ENCODE results near the gene MAPK6.

Gene MAPK6

GRCh38 chr15:52010633-52011595 is 8.1 kb upstream of the MAPK6 start:
- DNase-seq, result peak in 1 of 5 donors; percentile 62

- no peak for DNase-seq
Measured at GRCh38 chr15:52011711-52012144, 7.3 kb upstream of the MAPK6 start.

- DNase-seq, result no peak
Measured at GRCh38 chr15:52012210-52012609, 6.8 kb upstream of the MAPK6 start.

- DNase-seq, result peak in 1 of 5 donors; percentile 77
Measured at GRCh38 chr15:52013151-52013791, 5.7 kb upstream of the MAPK6 start.

- DNase-seq, result no peak
Measured at GRCh38 chr15:52014616-52015015, 4.4 kb upstream of the MAPK6 start.

- DNase-seq, result no peak
Measured at GRCh38 chr15:52016316-52016715, 2.7 kb upstream of the MAPK6 start.

- DNase-seq, result no peak
Measured at GRCh38 chr15:52018244-52018643, 775 bp upstream of the MAPK6 start.

GRCh38 chr15:52019394-52020220 is 588 bp downstream of the MAPK6 start:
- peak; percentile 35 to 76 (median 50) for DNase-seq

- DNase-seq, result no peak
Measured at GRCh38 chr15:52020221-52021085, 1.4 kb downstream of the MAPK6 start.

GRCh38 chr15:52021128-52021671 is 2.2 kb downstream of the MAPK6 start:
- DNase-seq, result peak; percentile 24 to 85 (median 35)

GRCh38 chr15:52021892-52022540 is 3.0 kb downstream of the MAPK6 start:
- no peak for DNase-seq

GRCh38 chr15:52023169-52023922 is 4.3 kb downstream of the MAPK6 start:
- DNase-seq, result no peak

- DNase-seq, result no peak
Measured at GRCh38 chr15:52028431-52029093, 9.5 kb downstream of the MAPK6 start.

- DNase-seq, result no peak
Measured at GRCh38 chr15:52030010-52030409, 11.0 kb downstream of the MAPK6 start.

GRCh38 chr15:52031556-52031955 is 12.5 kb downstream of the MAPK6 start:
- no peak for DNase-seq

- DNase-seq, result no peak
Measured at GRCh38 chr15:52037889-52038505, 19.0 kb downstream of the MAPK6 start.

- no peak for DNase-seq
Measured at GRCh38 chr15:52039925-52040781, 21.1 kb downstream of the MAPK6 start.

Measured in T-helper 1 cell (primary cell).